B cell (primary cell): ENCODE results near the gene S100A16. TPM values are rescaled to one million over a fixed set of nuclear protein-coding genes. Genes with fewer than 3 reads are reported as not detected.

ENCODE experiments used
- ATAC-seq: fragments of 200-7000 bp; cut with Tn5 transposase; one replicate; pipeline ENCODE4 v1.10.0; 2021; ENCODE audit warnings: low read depth, mild to moderate bottlenecking, moderate number of reproducible peaks, moderate library complexity
- CTCF ChIA-PET: fragments of 350-600 bp; sonication (Branson Sonifier 250); formaldehyde crosslinking; loops from one replicate; lab custom pipeline; 2021; ENCODE audit warnings: antibody characterized with exemption, inconsistent platforms; lab: Charles Lee
- POLR2A ChIA-PET: fragments of 350-600 bp; sonication (Branson Sonifier 250); formaldehyde crosslinking; loops from one replicate; lab custom pipeline; 2021; ENCODE audit warnings: antibody characterized with exemption; lab: Charles Lee
- DNase-seq: peaks from one replicate; pipeline ENCODE4 v3.0.0; 2013
- H2AFZ ChIP-seq: 2 replicates; pipeline ENCODE4 v1.6.1; 2012; ENCODE audit warnings: mild to moderate bottlenecking, low read depth, low read length; ENCODE audit not compliant: insufficient read depth, poor library complexity, severe bottlenecking
- H3K27ac ChIP-seq, 2 donors: 1 replicate in 1 of 2; 2 replicates in 1 of 2; pipeline ENCODE4 v1.5.1; 2012 to 2013; ENCODE audit warnings: low read length in 2 of 2, mild to moderate bottlenecking in 2 of 2, moderate library complexity in 1 of 2
- H3K27me3 ChIP-seq, 4 experiments: fragments of 200-600 bp in 1 of 4; sonication (generic) in 1 of 4; replicated peaks in 1 of 4; 1 replicate in 2 of 4; 2 replicates in 2 of 4; pipeline versions ENCODE4 v1.6.1 to v1.7.0; 2013 to 2016; ENCODE audit warnings: low read length in 3 of 4, mild to moderate bottlenecking in 2 of 4, mixed read lengths in 1 of 4, moderate library complexity in 1 of 4; ENCODE audit not compliant: insufficient read depth in 4 of 4, control insufficient read depth in 3 of 4; ENCODE audit errors: control extremely low read depth in 1 of 4
- H3K36me3 ChIP-seq, 2 experiments: replicated peaks in 1 of 2; 1 replicate in 1 of 2; 2 replicates in 1 of 2; pipeline versions ENCODE4 v1.6.1 to v1.7.1; 2013; ENCODE audit warnings: low read length in 1 of 2; ENCODE audit not compliant: insufficient read depth in 2 of 2, control insufficient read depth in 1 of 2; ENCODE audit errors: control extremely low read depth in 1 of 2, extremely low read depth in 1 of 2
- H3K4me1 ChIP-seq, 2 donors: fragments of 200-600 bp in 1 of 2; sonication (generic) in 1 of 2; 1 replicate in 1 of 2; 2 replicates in 1 of 2; pipeline versions ENCODE4 v1.5.1 to v1.6.1; 2013 to 2017; ENCODE audit warnings: low read length in 2 of 2; ENCODE audit not compliant: control insufficient read depth in 2 of 2, insufficient read depth in 2 of 2
- H3K4me2 ChIP-seq: replicated peaks from 2 replicates; pipeline ENCODE3; 2012; ENCODE audit warnings: mild to moderate bottlenecking, low read depth, low read length; ENCODE audit not compliant: poor library complexity, severe bottlenecking
- H3K4me3 ChIP-seq, 5 experiments: fragments of 200-600 bp in 1 of 5; sonication (generic) in 1 of 5; 1 replicate in 3 of 5; 2 replicates in 2 of 5; pipeline versions ENCODE4 v1.5.1 to v1.7.0; 2011 to 2016; ENCODE audit warnings: low read length in 4 of 5, mild to moderate bottlenecking in 4 of 5, low read depth in 2 of 5, control low read depth in 1 of 5, moderate library complexity in 1 of 5; ENCODE audit not compliant: insufficient read depth in 1 of 5; ENCODE audit errors: control extremely low read depth in 1 of 5, extremely low read depth in 1 of 5
- H3K79me2 ChIP-seq: fragments of 200-600 bp; sonication (generic); one replicate; pipeline ENCODE4 v1.6.0; 2016; ENCODE audit warnings: low read length; ENCODE audit not compliant: control insufficient read depth, insufficient read depth
- H3K9ac ChIP-seq: fragments of 200-600 bp; sonication (generic); 2 replicates; pipeline ENCODE4 v1.6.1; 2017; ENCODE audit warnings: mild to moderate bottlenecking, low read length, moderate library complexity
- H3K9me3 ChIP-seq, 3 donors: one replicate each; pipeline versions ENCODE4 v1.6.1 to v1.7.1; 2013; ENCODE audit warnings: low read length in 2 of 3; ENCODE audit not compliant: control insufficient read depth in 2 of 3, insufficient read depth in 1 of 3; ENCODE audit errors: control extremely low read depth in 1 of 3
- H4K20me1 ChIP-seq: 2 replicates; pipeline ENCODE4 v1.6.0; 2012; ENCODE audit warnings: mild to moderate bottlenecking, low read length; ENCODE audit not compliant: insufficient read depth, control insufficient read depth, poor library complexity, severe bottlenecking
- H3K27ac Mint-ChIP-seq: one replicate; pipeline ENCODE4 v1.8.0; 2021; ENCODE audit warnings: mixed read lengths
- H3K27me3 Mint-ChIP-seq: one replicate; pipeline ENCODE4 v1.8.0; 2021; ENCODE audit warnings: mixed read lengths
- H3K4me1 Mint-ChIP-seq: one replicate; pipeline ENCODE4 v1.8.0; 2021; ENCODE audit warnings: mixed read lengths
- H3K4me3 Mint-ChIP-seq: one replicate; pipeline ENCODE4 v1.8.0; 2021; ENCODE audit warnings: mixed read lengths
- H3K9me3 Mint-ChIP-seq: one replicate; pipeline ENCODE4 v1.8.0; 2022; ENCODE audit warnings: mixed read lengths; ENCODE audit not compliant: insufficient read depth
- CTCF ChIP-seq: fragments of 200-600 bp; IDR thresholded peaks from one replicate; pipeline ENCODE4 v1.8.0; 2022; ENCODE audit warnings: antibody characterized with exemption, mild to moderate bottlenecking
- EZH2 ChIP-seq: IDR thresholded peaks from 2 replicates; pipeline ENCODE4 v1.6.1; 2012; ENCODE audit warnings: borderline replicate concordance, low read depth, mild to moderate bottlenecking, moderate library complexity, low read length; ENCODE audit not compliant: insufficient read depth, poor library complexity, severe bottlenecking
- WGBS: methylation state at CpG from one replicate; pipeline ENCODE4 v1.1.5; 2013; ENCODE audit warnings: missing lambda C conversion rate; ENCODE audit not compliant: insufficient coverage; 5-methylcytosine and 5-hydroxymethylcytosine counted together
- intact Hi-C: fragments of 100-400 bp; cut with micrococcal nuclease; formaldehyde crosslinking; loops from one replicate; pipeline ENCODE4 v1.10.0; 2022
- polyA plus RNA-seq: library from polyadenylated mRNA; depleted of rRNA; stranded (reverse); fragments of >200 nt; gene quantifications from 2 replicates; pipeline ENCODE4 v1.2.3, GENCODE V29; 2012
- total RNA-seq, 2 donors: library from RNA; stranded (reverse); fragments of 120-200 nt in 1 of 2; gene quantifications; 1 replicate in 1 of 2; 2 replicates in 1 of 2; pipeline versions ENCODE4 v1.2.3 to v1.2.4, GENCODE V29; 2013 to 2022

Gene S100A16
- total and polyA plus RNA-seq, 2 donors (not counting 1 experiment from before 2014, with no cell fraction given) = not detected

DNA sequence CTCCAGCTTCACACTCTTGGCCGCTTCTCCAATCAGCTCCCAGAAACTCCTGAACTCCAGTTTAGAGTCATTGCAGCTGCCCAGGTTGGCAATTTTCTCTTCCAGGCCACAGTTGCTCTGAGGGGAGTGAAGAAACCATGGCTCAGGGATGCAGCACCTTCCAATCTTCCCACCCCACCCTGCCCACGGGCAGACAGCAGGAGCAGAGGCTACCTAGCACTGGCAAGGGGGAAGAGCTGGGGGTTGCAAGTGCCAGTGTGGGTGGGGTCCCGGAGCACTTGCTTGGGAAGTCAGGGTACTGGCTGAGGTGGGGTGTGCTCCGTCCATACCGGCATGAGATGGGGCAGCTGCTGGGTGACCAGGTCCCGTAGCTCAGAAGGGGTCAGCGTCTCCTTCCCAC is 2.0 kb upstream of the S100A16 start:
- Histone ChIP-seq H3K9ac (no peak overlapping the region), H3K79me2 (no peaks in the 10 kb centered on the region)
- ATAC-seq = no peak

More for the DNA sequence above, 2.0 kb upstream of the S100A16 start:
- Histone ChIP-seq H3K36me3 (no peaks in the 10 kb centered on the region), H3K27ac (no peak overlapping the region), H3K27me3 (no peaks in the 10 kb centered on the region), H3K9me3 (no peaks in the 10 kb centered on the region), H3K4me3 (no peak overlapping the region), H4K20me1 (no peaks in the 10 kb centered on the region), H2AFZ (no peak overlapping the region), H3K4me1 (peaks cover 10% of the 10 kb centered on the region in 2 donors), H3K4me2 (no peak overlapping the region)
- intact Hi-C loops = no loop called here
- WGBS = 100% methylated on average over 3 of the region's 7 CpGs
- POLR2A ChIA-PET = no interaction called here
- TF ChIP-seq CTCF (no peak), EZH2 (no peak)
- H3K4me1 Mint-ChIP-seq = no peaks in the 10 kb centered on the region
- no peak overlapping the region for H3K4me3 Mint-ChIP-seq
- DNase-seq = no peak
- H3K9me3 Mint-ChIP-seq = no peaks in the 10 kb centered on the region
- CTCF ChIA-PET = interaction anchor here (1.0 to 1.3 kb wide), 2 partner anchors 10 to 46 kb away, joined by 3 read pairs; no protein-coding TSS in a partner anchor
- no peak overlapping the region for H3K27ac Mint-ChIP-seq
- H3K27me3 Mint-ChIP-seq = no peaks in the 10 kb centered on the region
